Right renal cortex interstitium (tissue), 3 donors: ENCODE results near the gene SETBP1. TPM values are rescaled to one million over a fixed set of nuclear protein-coding genes. Genes with fewer than 3 reads are reported as not detected.

Source experiments
- DNase-seq, 3 donors: peaks; one replicate each; pipeline ENCODE4 v3.0.0-alpha.2; 2013; ENCODE audit warnings: low read depth in 3 of 3, low spot score in 2 of 3
- polyA plus RNA-seq, 3 donors: library from polyadenylated mRNA; unstranded; fragments of 120-200 nt; gene quantifications; one replicate each; pipeline ENCODE4 v1.2.1, GENCODE V29; 2013; ENCODE audit not compliant: insufficient read length in 3 of 3

Gene SETBP1
- polyA plus RNA-seq, 3 donors: 27.5 to 32.4 (median 30.1) TPM

- no peak for DNase-seq
These were observed 275.1 kb downstream of the SETBP1 start for GRCh38 chr18:44955825-44956224.

DNA sequence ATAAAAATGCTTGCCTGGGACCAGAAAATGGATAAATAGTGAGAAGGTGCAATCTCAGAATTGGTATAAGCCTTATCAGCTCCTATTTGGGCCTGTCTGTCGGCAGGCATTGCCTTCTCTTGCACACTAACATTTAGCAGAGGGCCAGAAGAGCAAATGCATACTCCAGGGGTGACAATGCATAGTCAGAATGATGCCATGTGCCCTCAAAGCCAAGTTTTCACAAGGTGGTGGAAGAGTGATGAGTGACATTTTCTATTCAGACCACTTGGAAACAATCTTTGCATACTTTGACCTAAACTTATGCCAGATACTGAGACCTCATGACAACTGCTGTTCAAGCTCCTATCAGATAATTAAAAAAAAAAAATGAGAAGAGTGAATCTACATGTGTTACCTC, 276.3 kb downstream of the SETBP1 start:
- DNase-seq: no peak

GRCh38 chr18:44957461-44957860, 276.8 kb downstream of the SETBP1 start:
- no peak for DNase-seq

- DNase-seq: no peak
These were observed 277.4 kb downstream of the SETBP1 start for GRCh38 chr18:44958040-44958439.

- no peak for DNase-seq
These were observed 277.8 kb downstream of the SETBP1 start for GRCh38 chr18:44958455-44958854.

GRCh38 chr18:44959013-44959412, 278.3 kb downstream of the SETBP1 start:
- DNase-seq: no peak

GRCh38 chr18:44960580-44960979, 279.9 kb downstream of the SETBP1 start:
- DNase-seq: no peak

GRCh38 chr18:44961288-44961995, 280.8 kb downstream of the SETBP1 start:
- DNase-seq: no peak

GRCh38 chr18:44967599-44967998, 286.9 kb downstream of the SETBP1 start:
- no peak for DNase-seq

DNA sequence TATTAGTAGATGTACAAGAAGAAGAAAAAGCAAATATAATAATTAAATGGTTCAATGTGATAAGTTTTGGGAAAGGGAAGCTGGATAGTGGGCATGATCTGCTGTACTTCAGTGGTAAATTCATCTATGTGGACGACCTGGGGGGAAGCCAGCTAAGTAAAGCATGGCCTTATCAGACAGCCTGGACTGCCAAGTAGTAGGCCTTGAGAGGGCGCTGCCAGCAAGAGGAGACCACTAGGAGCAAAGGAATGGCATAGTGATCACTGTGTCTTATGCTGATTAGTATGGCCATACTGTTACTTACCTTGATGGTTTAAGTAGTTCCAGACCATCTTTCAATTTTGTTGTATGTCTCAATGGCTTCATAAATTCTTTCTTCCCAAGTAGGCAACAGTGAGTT, 287.6 kb downstream of the SETBP1 start:
- DNase-seq: no peak

- DNase-seq: no peak
These were observed 288.6 kb downstream of the SETBP1 start for GRCh38 chr18:44969214-44969795.

DNA sequence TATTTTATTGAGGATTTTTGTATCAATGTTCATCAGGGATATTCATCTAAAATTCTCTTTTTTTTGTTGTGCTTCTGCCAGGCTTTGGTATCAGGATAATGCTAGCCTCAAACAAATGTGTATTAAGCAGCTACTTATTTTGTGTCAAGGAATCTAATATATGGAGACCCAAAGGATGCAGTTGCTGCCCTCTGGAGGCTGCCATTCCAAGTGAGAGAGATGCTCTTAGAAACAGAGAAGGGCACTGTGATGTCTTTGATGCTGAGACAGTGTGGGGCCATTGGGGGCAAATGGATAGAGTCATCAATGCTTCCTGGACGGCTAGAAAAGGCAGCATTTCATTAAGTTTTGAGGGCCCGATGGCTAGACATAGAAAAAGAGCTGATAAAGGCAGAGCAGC, 292.6 kb downstream of the SETBP1 start:
- DNase-seq: no peak

- DNase-seq: no peak
These were observed 293.5 kb downstream of the SETBP1 start for GRCh38 chr18:44974174-44974573.

DNA sequence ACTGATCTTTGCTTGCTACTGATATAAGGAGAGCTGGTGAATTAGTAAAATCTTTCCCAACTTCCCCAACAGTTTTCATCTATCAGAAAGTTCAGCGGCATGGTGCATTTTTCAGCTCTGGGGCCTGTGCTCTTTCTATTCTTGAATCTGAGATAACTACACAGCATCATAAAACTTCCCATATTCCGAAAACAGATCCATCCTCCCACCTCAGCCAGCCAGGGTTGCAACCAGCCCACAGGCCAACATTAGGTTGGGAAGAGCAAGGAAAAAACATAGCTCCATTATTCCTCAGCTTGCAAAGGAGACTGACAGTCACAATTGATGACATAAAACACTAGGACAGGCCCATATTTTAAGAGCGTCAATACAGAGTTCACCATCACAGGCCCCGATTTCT, 297.2 kb downstream of the SETBP1 start:
- no peak for DNase-seq

GRCh38 chr18:44979748-44980147, 299.1 kb downstream of the SETBP1 start:
- DNase-seq: no peak

- DNase-seq: no peak
These were observed 300.4 kb downstream of the SETBP1 start for GRCh38 chr18:44981121-44981520.

DNA sequence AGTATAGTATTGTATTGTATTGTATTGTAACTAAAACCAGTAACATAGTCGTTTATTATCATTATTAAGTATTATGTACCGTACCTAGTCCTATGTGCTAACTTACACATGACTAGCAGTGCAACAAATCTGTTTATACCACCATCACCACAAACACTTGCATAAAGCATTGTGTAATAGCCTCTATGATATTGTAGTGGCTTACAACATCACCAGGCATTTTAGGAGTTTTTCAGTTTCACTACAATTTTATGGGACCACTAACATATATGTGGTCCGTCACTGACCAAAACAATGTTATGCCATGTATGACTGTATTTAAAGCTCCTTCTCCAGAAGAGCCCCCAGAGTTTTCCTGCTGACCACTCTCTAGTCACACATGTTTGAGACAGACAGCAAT, 306.2 kb downstream of the SETBP1 start:
- DNase-seq: no peak

DNA sequence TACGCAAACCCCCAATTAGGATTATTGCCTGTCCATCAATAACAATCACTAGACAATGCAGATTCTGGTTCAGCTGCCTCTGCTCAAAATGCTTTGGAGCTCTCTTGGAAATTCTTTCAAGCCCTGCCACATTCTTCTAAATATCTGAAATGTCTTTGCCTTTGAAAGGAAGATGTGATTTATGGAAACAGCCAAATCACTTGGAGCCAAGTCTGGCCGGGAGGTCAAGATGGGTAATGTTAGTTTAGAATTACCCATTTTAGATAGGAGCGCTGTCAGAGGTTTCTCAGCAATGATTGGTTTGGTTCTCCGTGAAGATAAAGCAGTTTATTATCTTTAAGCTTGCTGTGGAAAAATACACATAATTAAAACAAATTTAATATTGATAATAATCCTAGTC, 306.7 kb downstream of the SETBP1 start:
- no peak for DNase-seq

DNA sequence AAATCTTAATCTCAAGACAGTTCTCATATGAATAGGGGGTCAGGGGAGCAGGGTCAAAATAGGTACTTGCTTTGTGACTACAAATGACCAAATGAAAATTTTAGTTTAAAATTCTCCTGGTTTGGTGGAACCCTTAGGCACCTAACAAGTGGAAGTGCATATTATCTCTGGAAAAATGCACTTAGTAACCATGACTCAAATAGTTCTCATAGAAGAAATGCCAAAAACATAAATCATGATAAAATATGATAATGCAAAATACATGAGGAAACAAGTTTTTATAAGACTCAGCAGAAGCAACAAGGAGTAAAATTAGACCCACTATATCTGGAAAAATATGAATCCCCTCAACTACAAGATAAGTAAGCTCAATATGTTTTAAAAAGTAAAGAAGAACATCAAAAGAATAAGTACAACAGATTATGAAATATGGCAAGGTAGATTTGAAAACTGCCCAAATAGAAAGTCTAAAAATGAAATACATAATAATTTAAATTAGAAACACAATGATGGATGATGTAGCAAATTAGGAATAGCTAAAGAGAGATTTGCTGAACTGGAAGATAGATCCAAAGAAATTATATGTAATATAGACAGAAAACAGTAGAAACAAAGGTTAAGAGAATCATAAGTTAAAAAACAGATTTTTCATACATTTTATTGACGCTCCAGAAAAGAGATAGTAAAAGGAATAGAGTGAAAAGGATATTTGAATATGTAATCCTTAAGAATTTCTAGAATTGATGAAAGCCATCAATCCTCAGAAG, 308.3 kb downstream of the SETBP1 start:
- no peak for DNase-seq

- DNase-seq: no peak
These were observed 315.6 kb downstream of the SETBP1 start for GRCh38 chr18:44996261-44996660.

DNA sequence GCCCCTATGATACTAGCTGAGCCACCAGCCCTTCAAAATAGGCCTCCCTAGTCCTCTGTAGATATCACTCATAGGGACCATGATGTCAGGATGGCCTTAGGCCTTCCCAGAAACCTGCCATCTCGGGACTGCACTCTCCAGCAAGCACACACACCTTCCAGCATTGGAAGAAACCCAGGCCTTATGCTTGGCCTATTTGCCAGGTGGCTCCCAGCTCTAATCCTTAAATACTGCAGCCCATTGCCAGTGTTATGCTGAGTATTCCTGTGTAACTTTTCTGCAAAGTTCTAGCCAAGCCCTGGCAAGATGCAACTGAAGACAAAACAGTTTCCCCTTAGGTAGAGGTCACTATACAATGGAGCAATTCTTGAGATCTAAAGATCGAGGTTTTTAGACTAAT, 316.5 kb downstream of the SETBP1 start:
- no peak for DNase-seq

GRCh38 chr18:44998360-44998759, 317.7 kb downstream of the SETBP1 start:
- DNase-seq: no peak
